H1 (cell line): ENCODE data around the gene DENND4A. TPM values are rescaled to one million over a fixed set of nuclear protein-coding genes. Genes with fewer than 3 reads are reported as not detected.

Source experiments
- CEBPB ChIP-seq: IDR thresholded peaks from 2 replicates; pipeline ENCODE4 v1.6.1; 2012; ENCODE audit warnings: low read depth, low read length
- CHD7 ChIP-seq: fragments of 300-600 bp; sonication (generic); IDR thresholded peaks from 2 replicates; pipeline ENCODE4 v1.7.1; 2012; ENCODE audit warnings: low read length, moderate library complexity, mild to moderate bottlenecking, inconsistent platforms; ENCODE audit not compliant: insufficient replicate concordance
- CREB1 ChIP-seq: IDR thresholded peaks from 2 replicates; pipeline ENCODE4 v1.6.1; 2012; ENCODE audit warnings: inconsistent platforms
- EGR1 ChIP-seq: IDR thresholded peaks from 2 replicates; pipeline ENCODE4 v1.6.1; 2011; ENCODE audit warnings: low read depth, low read length, borderline replicate concordance
- FOSL1 ChIP-seq: IDR thresholded peaks from 2 replicates; pipeline ENCODE4 v1.6.1; 2011; ENCODE audit warnings: mild to moderate bottlenecking, low read depth, low read length, moderate library complexity; ENCODE audit not compliant: insufficient read depth
- JUN ChIP-seq: IDR thresholded peaks from 2 replicates; pipeline ENCODE4 v1.6.1; 2011; ENCODE audit warnings: low read depth, mild to moderate bottlenecking, improper control_type of control experiment, low read length
- MAX ChIP-seq: IDR thresholded peaks from 2 replicates; pipeline ENCODE4 v1.6.1; 2012; ENCODE audit warnings: inconsistent platforms
- RAD21 ChIP-seq, 2 experiments: IDR thresholded peaks in 1 of 2; conservative IDR thresholded peaks in 1 of 2; 2 replicates each; pipeline ENCODE4 v1.6.1; 2011; ENCODE audit warnings: low read depth in 2 of 2, low read length in 2 of 2, improper control_type of control experiment in 1 of 2, inconsistent platforms in 1 of 2, mild to moderate bottlenecking in 1 of 2, moderate library complexity in 1 of 2
- RNF2 ChIP-seq: fragments of 200-900, 300-1000 bp; sonication (generic); IDR thresholded peaks from 2 replicates; pipeline ENCODE4 v1.7.1; 2016; ENCODE audit warnings: borderline replicate concordance, low read depth, mild to moderate bottlenecking, antibody characterized with exemption, low read length; ENCODE audit not compliant: poor library complexity, severe bottlenecking; ENCODE audit errors: missing control alignments
- TBP ChIP-seq: IDR thresholded peaks from 2 replicates; pipeline ENCODE4 v1.6.1; 2011; ENCODE audit warnings: low read depth, low read length, improper control_type of control experiment
- TCF12 ChIP-seq: IDR thresholded peaks from 2 replicates; pipeline ENCODE4 v1.6.1; 2011; ENCODE audit warnings: low read depth, mild to moderate bottlenecking, low read length
- ZNF274 ChIP-seq: IDR thresholded peaks from 2 replicates; pipeline ENCODE4 v1.7.0; 2012; ENCODE audit warnings: low read length, borderline replicate concordance; ENCODE audit errors: extremely low read depth
- polyA plus RNA-seq, 7 experiments: library from polyadenylated mRNA; depleted of rRNA in 3 of 7; stranded (reverse) in 5 of 7; unstranded in 2 of 7; fragments of >200 nt in 5 of 7; fragments of 200-250 nt in 2 of 7; gene quantifications; 1 replicate in 5 of 7; 2 replicates in 1 of 7; 4 replicates in 1 of 7; pipeline versions ENCODE4 v1.2.1 to v1.2.3, GENCODE V29; 2011 to 2013; ENCODE audit warnings: missing spikeins in 2 of 7, mixed read lengths in 2 of 7
- total RNA-seq: library from RNA; stranded (reverse); fragmentation: NEBNext Ultra II Directional; extraction: Animal tissue kit (Norgen Biotek cat#: 25700); gene quantifications from 2 replicates; pipeline ENCODE4 v1.2.1, GENCODE V29; 2021

The DENND4A gene
- total and polyA plus RNA-seq, 2 of the 8 experiments (the other 6 are each of a cell fraction or from before 2014, with no cell fraction given): 1.3 to 4.7 TPM

- no peak for TF ChIP-seq CHD7
- no peak for TF ChIP-seq RNF2
- no peak for TF ChIP-seq RAD21 (IDR thresholded peaks at IDR 0.05 in 1 of 2, conservative IDR thresholded peaks at IDR 0.05 in 1 of 2; ENCODE audit: low read depth in 2 of 2, low read length in 2 of 2)
- TF ChIP-seq TBP: no peak
- TF ChIP-seq MAX: no peak
- no peak for TF ChIP-seq JUN
- TF ChIP-seq ZNF274: no peak
- TF ChIP-seq CEBPB: no peak
- TF ChIP-seq EGR1: no peak
- TF ChIP-seq TCF12: no peak
- no peak for TF ChIP-seq FOSL1
- no peak for TF ChIP-seq CREB1
Measured at GRCh38 chr15:65771870-65772269, 20.2 kb downstream of the DENND4A start (continued).
